Measurements from ENCODE around the gene FGF9. TPM values are rescaled to one million over a fixed set of nuclear protein-coding genes. Genes with fewer than 3 reads are reported as not detected.

The FGF9 gene
- total and polyA plus RNA-seq, 2 of the 8 experiments (the other 6 are each of a cell fraction or from before 2014, with no cell fraction given) = 0.02 TPM; not detected in 1

GRCh38 chr13:21686751-21687391 lies 16.0 kb downstream of the FGF9 start (continued):
- TF ChIP-seq CBX8 (IDR thresholded peaks at IDR 0.05; ENCODE audit: borderline replicate concordance, low read depth, low read length) = no peak
- no peak for TF ChIP-seq SUZ12 (IDR thresholded peaks at IDR 0.05; ENCODE audit: low read length)
- TF ChIP-seq SIN3A (conservative IDR thresholded peaks at IDR 0.05 in 1 of 2, IDR thresholded peaks at IDR 0.05 in 1 of 2; ENCODE audit: low read depth in 1 of 2, low read length in 2 of 2) = no peak
- no peak for TF ChIP-seq CHD1 (IDR thresholded peaks at IDR 0.05; ENCODE audit: low read depth, low read length)
- no peak for TF ChIP-seq CTBP2 (IDR thresholded peaks at IDR 0.05; ENCODE audit: borderline replicate concordance, insufficient read depth, insufficient read length, low read length)
- TF ChIP-seq KDM5A (IDR thresholded peaks at IDR 0.05; ENCODE audit: low read length) = no peak

Measured in H1 (cell line).